ENCODE data around the gene ZDHHC11.
"Not testable (repeated sequence)": the region's sequence is repeated elsewhere in the genome, so short reads cannot be mapped to it uniquely, and the experiment has no call there.

ZDHHC11 gene

GRCh38 chr5:815449-815848, 35.3 kb downstream of the ZDHHC11 start:
- no peak for DNase-seq (ENCODE audit: low read depth in 1 of 2, low spot score in 1 of 2)

- DNase-seq (ENCODE audit: low read depth in 1 of 2, low spot score in 1 of 2), result not testable (repeated sequence)
Observed at GRCh38 chr5:813575-813974, 37.2 kb downstream of the ZDHHC11 start.

GRCh38 chr5:811384-811783, 39.4 kb downstream of the ZDHHC11 start:
- not testable (repeated sequence) for DNase-seq (ENCODE audit: low read depth in 1 of 2, low spot score in 1 of 2)

GRCh38 chr5:807719-808514, 42.9 kb downstream of the ZDHHC11 start:
- not testable (repeated sequence) for DNase-seq (ENCODE audit: low read depth in 1 of 2, low spot score in 1 of 2)

- DNase-seq (ENCODE audit: low read depth in 1 of 2, low spot score in 1 of 2), result no peak
Observed at GRCh38 chr5:801472-801871, 49.3 kb downstream of the ZDHHC11 start.

- not testable (repeated sequence) for DNase-seq (ENCODE audit: low read depth in 1 of 2, low spot score in 1 of 2)
Observed at GRCh38 chr5:801055-801454, 49.7 kb downstream of the ZDHHC11 start.

GRCh38 chr5:798505-799138, 52.2 kb downstream of the ZDHHC11 start:
- DNase-seq (ENCODE audit: low read depth in 1 of 2, low spot score in 1 of 2), result not testable (repeated sequence)

- DNase-seq (ENCODE audit: low read depth in 1 of 2, low spot score in 1 of 2), result not testable (repeated sequence)
Observed at GRCh38 chr5:797986-798385, 52.8 kb downstream of the ZDHHC11 start.

GRCh38 chr5:795873-796272, 54.9 kb downstream of the ZDHHC11 start:
- DNase-seq (ENCODE audit: low read depth in 1 of 2, low spot score in 1 of 2), result not testable (repeated sequence)

GRCh38 chr5:794948-795347, 55.8 kb downstream of the ZDHHC11 start:
- not testable (repeated sequence) for DNase-seq (ENCODE audit: low read depth in 1 of 2, low spot score in 1 of 2)

- not testable (repeated sequence) for DNase-seq (ENCODE audit: low read depth in 1 of 2, low spot score in 1 of 2)
Observed at GRCh38 chr5:788703-789102, 62.1 kb downstream of the ZDHHC11 start.

- DNase-seq (ENCODE audit: low read depth in 1 of 2, low spot score in 1 of 2), result not testable (repeated sequence)
Observed at GRCh38 chr5:787857-788233, 62.9 kb downstream of the ZDHHC11 start.

GRCh38 chr5:787224-787856, 63.4 kb downstream of the ZDHHC11 start:
- DNase-seq (ENCODE audit: low read depth in 1 of 2, low spot score in 1 of 2), result not testable (repeated sequence)

GRCh38 chr5:785181-785705, 65.5 kb downstream of the ZDHHC11 start:
- not testable (repeated sequence) for DNase-seq (ENCODE audit: low read depth in 1 of 2, low spot score in 1 of 2)

GRCh38 chr5:784428-785177, 66.2 kb downstream of the ZDHHC11 start, which contains the start of gene ZDHHC11B:
TSS of gene ZDHHC11B (minus strand) at chr5:784729. CDS start at chr5:766919, 17,810 bp downstream.
- peak; percentile 89 to 94 for DNase-seq (ENCODE audit: low read depth in 1 of 2, low spot score in 1 of 2)

GRCh38 chr5:783881-784427, 66.8 kb downstream of the ZDHHC11 start:
- peak in 1 of 2 donors; percentile 39 for DNase-seq (ENCODE audit: low read depth in 1 of 2, low spot score in 1 of 2)

GRCh38 chr5:783049-783802, 67.6 kb downstream of the ZDHHC11 start:
- not testable (repeated sequence) for DNase-seq (ENCODE audit: low read depth in 1 of 2, low spot score in 1 of 2)

- DNase-seq (ENCODE audit: low read depth in 1 of 2, low spot score in 1 of 2), result not testable (repeated sequence)
Observed at GRCh38 chr5:782356-782755, 68.4 kb downstream of the ZDHHC11 start.

GRCh38 chr5:780571-780970, 70.2 kb downstream of the ZDHHC11 start:
- not testable (repeated sequence) for DNase-seq (ENCODE audit: low read depth in 1 of 2, low spot score in 1 of 2)

- not testable (repeated sequence) for DNase-seq (ENCODE audit: low read depth in 1 of 2, low spot score in 1 of 2)
Observed at GRCh38 chr5:778967-779366, 71.8 kb downstream of the ZDHHC11 start.

Data from stimulated activated CD4-positive, alpha-beta T cell treated with anti-CD3 and anti-CD28 coated beads, Interleukin-15, amount 100 ng/mL, for 1 hour (primary cell).